Measurements from ENCODE around the gene NDUFAF8.
"Not testable (repeated sequence)": the region's sequence is repeated elsewhere in the genome, so short reads cannot be mapped to it uniquely, and the experiment has no call there.

The NDUFAF8 gene

GRCh38 chr17:81222906-81223761, 16.0 kb upstream of the NDUFAF8 start, which contains the start of gene CEP131:
TSS of gene CEP131 (minus strand) at chr17:81222965. CDS start at chr17:81220056, 2,909 bp downstream.
- FAIRE-seq (peak; percentile 42), DNase-seq (ENCODE audit: low spot score) (peak; percentile 94)

DNA sequence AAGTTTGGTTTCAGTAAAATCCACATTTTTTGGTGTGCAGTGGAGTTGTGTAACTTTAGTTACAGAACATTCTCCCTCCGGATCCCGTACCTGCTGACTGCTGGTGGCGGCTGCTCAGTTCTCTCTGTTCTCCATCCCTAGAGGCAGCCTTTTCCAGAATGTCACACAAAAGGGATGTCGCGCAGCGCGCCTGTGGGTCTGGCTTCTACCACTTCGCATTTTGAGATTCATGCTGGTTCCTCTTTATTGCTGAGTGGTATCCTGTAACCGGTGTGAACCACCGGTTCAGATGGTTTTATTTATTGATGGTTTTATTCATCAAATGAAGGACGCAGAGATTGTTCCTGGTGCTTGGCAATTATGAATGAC, 15.4 kb upstream of the NDUFAF8 start:
- no peak for DNase-seq (ENCODE audit: low spot score)
- FAIRE-seq: no peak

GRCh38 chr17:81227630-81228029, 11.5 kb upstream of the NDUFAF8 start:
- not testable (repeated sequence) for DNase-seq (ENCODE audit: low spot score); FAIRE-seq

- DNase-seq (ENCODE audit: low spot score) (no peak), FAIRE-seq (no peak)
Measured at GRCh38 chr17:81228420-81228819, 10.7 kb upstream of the NDUFAF8 start.

DNA sequence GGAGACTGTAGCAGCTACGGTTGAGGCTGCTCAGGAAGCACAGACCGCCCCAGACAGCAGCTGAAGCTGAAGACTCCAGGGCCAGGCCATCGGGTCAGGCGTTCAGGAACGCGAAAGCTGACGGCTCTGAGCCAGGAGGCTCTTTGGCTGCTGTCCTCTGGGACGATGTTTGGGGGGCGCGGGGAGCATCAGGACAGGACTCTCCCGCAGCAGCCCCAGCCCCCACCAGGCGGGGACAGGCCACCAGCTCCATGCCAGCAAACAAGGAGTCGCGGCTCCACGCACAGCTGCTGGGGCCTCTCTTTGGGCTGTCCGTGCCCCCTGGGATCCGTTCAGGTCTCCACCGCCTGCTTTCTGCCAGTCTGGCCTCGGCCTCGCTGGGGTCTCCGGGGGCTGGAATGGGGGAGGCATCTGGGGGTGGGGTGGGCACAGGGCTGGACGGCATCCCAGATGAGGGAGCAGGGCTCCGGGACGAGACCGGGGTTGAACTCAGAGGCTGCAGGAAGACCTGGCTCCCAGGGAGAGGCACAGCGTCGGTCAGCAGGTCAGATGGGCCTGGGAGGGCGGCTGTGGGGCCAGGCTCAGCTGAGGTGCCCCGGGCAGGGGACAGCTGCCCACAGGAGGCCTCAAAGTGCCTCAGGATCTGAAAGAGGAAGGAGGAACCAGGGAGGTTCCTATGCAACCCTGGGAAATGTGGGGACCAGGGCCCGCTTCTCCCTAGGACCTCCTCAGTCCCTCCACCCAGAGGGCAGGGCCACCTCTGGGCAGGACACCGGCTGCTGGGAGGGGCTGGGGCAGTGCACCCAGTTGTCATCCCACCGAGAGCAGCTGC, 10.1 kb upstream of the NDUFAF8 start:
- DNase-seq (ENCODE audit: low spot score): no peak
- no peak for FAIRE-seq

DNA sequence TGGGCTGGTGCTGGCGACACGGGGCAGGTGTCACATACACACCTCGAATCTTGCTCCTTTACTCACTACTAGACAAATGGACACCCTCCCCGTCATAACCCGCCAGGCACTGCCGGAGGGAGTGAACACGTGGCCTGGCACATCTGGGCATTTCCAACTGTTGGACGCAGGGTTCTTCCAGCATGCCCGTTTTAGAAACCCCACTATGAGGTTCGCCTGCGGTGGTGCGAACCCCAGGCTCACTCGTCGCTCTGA, 9.5 kb upstream of the NDUFAF8 start:
- DNase-seq (ENCODE audit: low spot score) (no peak), FAIRE-seq (no peak)

DNA sequence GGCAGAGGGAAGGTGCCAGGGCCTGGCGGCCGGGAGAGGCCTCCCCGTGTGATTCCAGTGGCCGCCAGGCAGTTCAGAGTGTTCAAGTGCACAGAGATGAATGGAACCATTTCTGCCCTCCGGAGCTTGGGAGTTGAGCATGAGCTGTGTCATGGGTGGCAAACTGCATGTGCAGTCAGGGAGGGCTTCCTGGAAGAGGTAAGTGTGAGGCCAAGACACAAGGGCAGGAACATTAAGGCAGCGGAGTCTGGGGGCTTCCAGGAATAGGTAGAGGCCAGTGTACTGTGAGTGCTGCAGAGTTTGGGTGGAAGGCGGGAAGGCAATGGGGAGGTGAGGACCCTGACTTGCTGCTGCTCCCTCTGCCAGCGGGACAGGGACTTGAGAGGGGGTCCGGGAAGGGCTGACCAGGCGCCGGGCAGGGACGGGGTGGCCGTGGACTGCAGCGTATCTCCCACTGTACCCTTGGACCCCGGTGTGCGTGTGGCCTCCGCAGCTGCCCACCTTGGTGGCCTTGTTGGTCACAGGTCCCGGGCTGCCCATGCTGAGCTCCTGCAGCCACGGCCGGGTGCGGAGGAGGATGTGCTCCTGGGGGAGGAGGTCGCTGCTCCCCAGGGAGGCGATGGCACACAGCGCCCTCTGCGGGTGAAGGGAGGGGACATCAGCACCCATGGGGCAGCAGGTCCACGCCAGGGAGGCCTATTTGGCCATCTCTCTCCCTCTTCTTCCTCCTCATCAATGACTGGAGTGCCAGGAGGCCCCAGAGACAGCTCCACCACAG, 8.9 kb upstream of the NDUFAF8 start:
- FAIRE-seq: no peak
- DNase-seq (ENCODE audit: low spot score): no peak

GRCh38 chr17:81231121-81231645, 7.9 kb upstream of the NDUFAF8 start:
- no peak for DNase-seq (ENCODE audit: low spot score)
- FAIRE-seq: no peak

DNA sequence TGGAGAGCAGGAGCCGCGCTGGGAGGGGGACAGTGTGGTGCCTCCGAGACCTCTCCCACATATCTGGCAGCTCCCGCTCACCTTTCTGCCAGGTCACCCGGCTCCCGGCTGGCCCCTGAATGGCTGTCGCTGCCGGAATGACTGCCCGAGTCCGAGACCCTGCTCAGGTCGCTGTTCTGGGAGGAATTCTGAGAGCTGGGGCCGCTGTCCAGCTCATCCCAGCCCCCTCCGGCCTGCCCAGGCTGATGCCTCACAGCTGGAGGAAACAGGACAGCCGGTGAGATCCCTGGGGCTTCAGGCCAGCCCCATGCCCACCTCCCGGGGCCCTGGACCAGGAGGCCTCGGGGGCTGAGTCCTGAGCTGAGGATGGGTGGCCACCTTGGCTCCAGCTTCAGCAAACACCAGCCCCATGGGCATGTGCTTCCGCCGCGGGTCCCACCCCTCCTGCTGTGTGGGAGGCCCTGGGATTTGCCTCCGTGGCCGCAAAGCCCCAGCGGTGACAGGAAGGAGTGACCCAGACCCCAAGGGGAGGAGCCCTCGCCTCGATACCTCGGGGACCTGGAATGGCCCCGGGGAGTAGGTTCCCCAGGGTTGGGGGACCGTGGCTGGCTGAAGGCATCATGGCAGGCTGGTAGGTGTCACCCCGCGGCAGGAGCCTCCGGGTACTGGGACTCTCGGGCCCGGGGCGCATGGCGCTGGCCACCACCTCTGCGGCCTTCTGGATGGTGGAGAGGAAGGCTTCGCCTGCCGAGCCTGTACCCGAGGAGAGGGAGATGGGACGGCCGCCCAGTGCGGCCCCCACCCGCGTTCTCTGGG, 7.1 kb upstream of the NDUFAF8 start:
- no peak for DNase-seq (ENCODE audit: low spot score)
- FAIRE-seq: no peak

GRCh38 chr17:81232616-81233241, 6.4 kb upstream of the NDUFAF8 start:
- FAIRE-seq (no peak), DNase-seq (ENCODE audit: low spot score) (no peak)

DNA sequence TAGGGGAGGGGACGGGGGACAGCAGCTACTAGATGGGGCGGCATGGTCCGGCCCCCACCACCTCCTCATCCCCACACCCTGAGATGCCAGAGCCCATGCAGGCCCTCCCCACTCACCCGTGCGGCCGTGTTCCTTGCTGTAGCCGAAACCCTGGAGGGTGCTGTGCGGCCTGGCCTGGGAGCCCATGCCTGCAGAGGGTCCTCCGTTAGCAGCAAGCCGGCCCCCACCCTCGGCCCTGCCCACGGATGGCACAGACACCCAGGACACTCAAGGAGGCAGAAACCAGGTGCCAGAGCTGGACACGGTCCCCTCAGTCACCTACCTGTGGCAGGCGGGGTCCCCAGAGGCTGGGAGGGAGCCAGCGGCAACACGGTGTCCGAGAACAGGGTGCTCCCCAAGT, 5.8 kb upstream of the NDUFAF8 start:
- FAIRE-seq (no peak), DNase-seq (ENCODE audit: low spot score) (no peak)

- DNase-seq (ENCODE audit: low spot score) (no peak), FAIRE-seq (no peak)
Measured at GRCh38 chr17:81233811-81234505, 5.2 kb upstream of the NDUFAF8 start.

DNA sequence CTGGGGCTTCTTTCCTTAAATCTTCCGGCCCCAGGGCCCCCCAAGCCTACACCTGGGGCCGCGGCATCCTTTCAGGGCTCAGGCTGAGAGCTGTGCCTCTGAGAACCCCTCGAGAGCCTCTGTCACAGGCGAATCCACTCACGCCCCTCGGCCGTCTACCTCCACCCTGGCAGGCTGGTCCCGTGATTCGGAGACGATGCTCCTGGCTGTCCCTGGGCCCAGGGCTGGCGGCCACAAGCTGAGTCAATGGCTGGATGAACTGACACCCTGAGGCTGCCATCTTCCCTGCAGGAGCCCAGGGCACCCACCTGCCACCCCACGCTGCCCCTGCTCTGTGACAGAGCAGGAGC, 4.6 kb upstream of the NDUFAF8 start:
- FAIRE-seq (no peak), DNase-seq (ENCODE audit: low spot score) (no peak)

- no peak for DNase-seq (ENCODE audit: low spot score)
- no peak for FAIRE-seq
Measured at GRCh38 chr17:81234940-81235821, 3.9 kb upstream of the NDUFAF8 start.

DNA sequence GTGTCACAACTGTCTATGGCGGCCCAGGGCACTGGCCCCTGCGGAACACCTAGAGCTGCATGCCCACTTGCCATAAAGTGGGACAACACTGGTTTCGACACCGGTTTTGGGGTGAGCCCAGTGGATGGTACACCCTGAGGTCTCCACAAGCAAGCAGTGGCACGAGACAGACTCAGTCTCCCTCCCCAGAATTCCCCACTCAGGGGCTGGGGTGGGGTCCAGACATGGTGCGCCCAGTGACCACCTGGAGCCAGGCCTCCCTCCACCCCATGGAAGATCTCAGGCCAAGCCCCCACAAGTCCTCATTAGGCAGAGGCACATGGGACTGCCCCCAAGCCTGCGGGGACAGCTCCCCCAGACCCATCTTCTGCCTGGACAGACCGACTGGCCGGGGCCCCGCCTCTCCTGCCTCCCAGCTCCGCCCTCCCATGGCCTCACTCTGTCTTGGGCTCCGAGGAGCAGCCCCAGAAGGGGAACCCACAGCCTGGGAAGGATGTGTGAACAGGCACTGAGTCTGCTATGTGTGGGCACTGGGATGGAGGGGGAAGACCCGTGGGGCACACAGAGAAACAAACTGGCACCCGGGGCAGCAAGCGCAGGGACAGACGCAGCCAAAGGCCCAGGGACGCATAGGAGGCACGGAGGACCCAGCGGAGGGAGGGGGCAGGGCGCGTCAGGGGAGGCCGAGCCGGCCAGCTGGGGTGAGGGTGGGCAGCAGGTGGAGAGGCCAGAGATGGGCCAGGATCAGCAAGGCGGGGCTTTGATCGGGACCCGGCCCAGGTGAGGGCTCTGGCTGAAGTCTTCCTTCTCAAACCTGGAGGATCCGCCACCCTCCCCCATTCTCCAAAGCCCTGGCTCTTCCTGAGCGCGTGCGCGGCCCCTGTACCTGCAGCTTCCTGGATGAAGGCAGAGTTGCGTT, 3.0 kb upstream of the NDUFAF8 start:
- FAIRE-seq: no peak
- DNase-seq (ENCODE audit: low spot score): no peak

DNA sequence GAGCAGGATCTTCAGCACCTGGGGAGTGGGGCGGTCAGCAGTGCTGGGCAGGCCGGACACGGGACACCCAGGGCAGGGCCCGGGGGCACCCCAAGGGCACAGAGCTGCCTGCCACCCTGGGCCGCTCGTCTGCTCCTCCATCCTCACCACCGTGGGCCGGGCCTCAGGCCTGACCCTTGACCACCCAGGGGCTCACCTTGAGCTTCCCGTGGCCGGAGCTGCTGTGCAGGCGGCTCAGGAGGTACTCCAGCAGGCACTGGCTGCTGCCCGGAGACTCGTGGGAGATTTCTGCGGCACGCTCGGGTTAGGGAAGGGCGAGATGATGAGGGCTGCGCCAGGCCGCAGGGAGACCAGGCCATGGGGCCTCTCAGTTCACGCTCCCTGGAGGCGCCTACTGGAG, 2.3 kb upstream of the NDUFAF8 start:
- FAIRE-seq: no peak
- no peak for DNase-seq (ENCODE audit: low spot score)

GRCh38 chr17:81237591-81238489, 1.3 kb upstream of the NDUFAF8 start:
- DNase-seq (ENCODE audit: low spot score) (no peak), FAIRE-seq (no peak)
